ENCODE data around the gene GADL1.

Gene GADL1

GRCh38 chr3:30875505-30875904 lies 19.0 kb downstream of the GADL1 start:
- no peak for DNase-seq

- no peak for DNase-seq
These were observed 20.8 kb downstream of the GADL1 start for GRCh38 chr3:30873671-30874070.

- DNase-seq = no peak
These were observed 21.6 kb downstream of the GADL1 start for GRCh38 chr3:30872879-30873278.

GRCh38 chr3:30871720-30872119 lies 22.7 kb downstream of the GADL1 start:
- no peak for DNase-seq

- DNase-seq = no peak
These were observed 29.6 kb downstream of the GADL1 start for GRCh38 chr3:30864836-30865235.

GRCh38 chr3:30864132-30864531 lies 30.3 kb downstream of the GADL1 start:
- peak in 1 of 51 donors; percentile 1 for DNase-seq

- DNase-seq = no peak
These were observed 32.5 kb downstream of the GADL1 start for GRCh38 chr3:30862004-30862403.

- DNase-seq = no peak
These were observed 35.5 kb downstream of the GADL1 start for GRCh38 chr3:30858894-30859389.

- DNase-seq = no peak
These were observed 38.8 kb downstream of the GADL1 start for GRCh38 chr3:30855400-30856292.

GRCh38 chr3:30852833-30853232 lies 41.6 kb downstream of the GADL1 start:
- no peak for DNase-seq

GRCh38 chr3:30848087-30848779 lies 46.2 kb downstream of the GADL1 start:
- DNase-seq = no peak

- no peak for DNase-seq
These were observed 46.9 kb downstream of the GADL1 start for GRCh38 chr3:30847592-30847991.

- DNase-seq = no peak
These were observed 48.9 kb downstream of the GADL1 start for GRCh38 chr3:30845606-30846005.

- no peak for DNase-seq
These were observed 50.6 kb downstream of the GADL1 start for GRCh38 chr3:30843877-30844276.

- DNase-seq = no peak
These were observed 58.3 kb downstream of the GADL1 start for GRCh38 chr3:30836141-30836540.

GRCh38 chr3:30835667-30836066 lies 58.8 kb downstream of the GADL1 start:
- no peak for DNase-seq

- no peak for DNase-seq
These were observed 61.4 kb downstream of the GADL1 start for GRCh38 chr3:30832961-30833575.

GRCh38 chr3:30827080-30827479 lies 67.4 kb downstream of the GADL1 start:
- DNase-seq = no peak

- no peak for DNase-seq
These were observed 67.9 kb downstream of the GADL1 start for GRCh38 chr3:30826531-30826942.

- DNase-seq = no peak
These were observed 75.2 kb downstream of the GADL1 start for GRCh38 chr3:30819067-30819798.

GRCh38 chr3:30813734-30814133 lies 80.7 kb downstream of the GADL1 start:
- DNase-seq = no peak
